Endothelial cell of umbilical vein (primary cell): Measurements from ENCODE around the gene NCK2.

ENCODE experiments used
- CTCF ChIP-seq, 2 donors: IDR thresholded peaks; 1 replicate in 1 of 2; 2 replicates in 1 of 2; pipeline ENCODE4 v1.5.1; 2011; ENCODE audit warnings: low read length in 2 of 2, mild to moderate bottlenecking in 2 of 2, moderate library complexity in 2 of 2, control low read depth in 1 of 2, inconsistent platforms in 1 of 2, low read depth in 1 of 2; ENCODE audit not compliant: insufficient read depth in 1 of 2; ENCODE audit errors: extremely low read depth in 1 of 2
- POLR2A ChIP-seq: IDR thresholded peaks from 2 replicates; pipeline ENCODE4 v1.6.1; 2012; ENCODE audit warnings: low read depth, mild to moderate bottlenecking, control low read depth, low read length

DNA sequence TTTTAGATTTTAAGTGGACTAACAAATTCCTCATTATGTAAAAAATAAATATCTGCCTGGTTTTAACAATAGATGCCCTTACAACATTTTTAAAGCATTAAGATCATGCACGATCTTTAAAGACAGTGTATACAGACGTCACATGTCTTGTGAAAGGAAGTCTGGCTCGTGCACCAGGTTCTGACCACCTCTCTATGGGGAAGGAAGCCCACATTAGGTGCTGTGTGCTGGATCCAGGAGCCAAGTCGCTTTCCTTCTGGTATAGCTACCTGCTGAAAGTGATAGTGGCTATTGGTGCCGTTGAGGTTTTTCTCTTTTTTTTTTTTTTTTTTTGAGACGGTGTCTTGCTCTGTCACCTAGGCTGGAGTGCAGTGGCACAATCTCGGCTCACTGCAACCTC, 116.5 kb downstream of the NCK2 start:
- no peak for TF ChIP-seq CTCF (IDR thresholded peaks at IDR 0.05; ENCODE audit: extremely low read depth in 1 of 2, insufficient read depth in 1 of 2, low read depth in 1 of 2, low read length in 2 of 2)
- TF ChIP-seq POLR2A, result no peak
